IPS DF 6.9 (cell line): ENCODE measurements around the gene FYN.
A peak's percentile ranks its signal among the peaks of the same experiment; 100 is the strongest.
"Not testable (repeated sequence)": the region's sequence is repeated elsewhere in the genome, so short reads cannot be mapped to it uniquely, and the experiment has no call there.

Experiments used
- DNase-seq: peaks from one replicate; pipeline ENCODE4 v3.0.0-alpha.2; 2013; ENCODE audit warnings: low read depth, low spot score
- H3K27ac ChIP-seq: one replicate; pipeline ENCODE4 v1.5.1; 2013; ENCODE audit warnings: low read length, control low read depth
- H3K27me3 ChIP-seq: 2 replicates; pipeline ENCODE4 v1.6.1; 2013; ENCODE audit warnings: mild to moderate bottlenecking, low read length; ENCODE audit not compliant: control insufficient read depth, insufficient read depth
- H3K36me3 ChIP-seq: 2 replicates; pipeline ENCODE4 v1.6.1; 2013; ENCODE audit warnings: low read length; ENCODE audit not compliant: control insufficient read depth, insufficient read depth
- H3K4me1 ChIP-seq: 2 replicates; pipeline ENCODE4 v1.6.1; 2013; ENCODE audit warnings: low read length; ENCODE audit not compliant: control insufficient read depth, insufficient read depth
- H3K4me3 ChIP-seq: 2 replicates; pipeline ENCODE4 v1.5.1; 2013; ENCODE audit warnings: mild to moderate bottlenecking, low read length
- H3K9me3 ChIP-seq: 2 replicates; pipeline ENCODE4 v1.6.1; 2013; ENCODE audit warnings: low read length, inconsistent platforms; ENCODE audit not compliant: control insufficient read depth, insufficient read depth
- WGBS: extraction: QIAGEN DNeasy Blood & Tissue Kit; methylation state at CpG from one replicate; pipeline ENCODE4 v1.1.7; 2013; ENCODE audit warnings: mixed read lengths, missing lambda C conversion rate; ENCODE audit not compliant: insufficient read length, insufficient coverage; 5-methylcytosine and 5-hydroxymethylcytosine counted together

Gene FYN

GRCh38 chr6:111646942-111647341 lies 226.3 kb downstream of the FYN start:
- Histone ChIP-seq H3K27ac (no peak overlapping the region), H3K9me3 (no peaks in the 10 kb centered on the region), H3K36me3 (no peaks in the 10 kb centered on the region), H3K4me1 (no peaks in the 10 kb centered on the region), H3K27me3 (no peaks in the 10 kb centered on the region), H3K4me3 (no peak overlapping the region)
- no CpG with 5 or more reads among the region's 8 CpGs for WGBS
- DNase-seq, result no peak

DNA sequence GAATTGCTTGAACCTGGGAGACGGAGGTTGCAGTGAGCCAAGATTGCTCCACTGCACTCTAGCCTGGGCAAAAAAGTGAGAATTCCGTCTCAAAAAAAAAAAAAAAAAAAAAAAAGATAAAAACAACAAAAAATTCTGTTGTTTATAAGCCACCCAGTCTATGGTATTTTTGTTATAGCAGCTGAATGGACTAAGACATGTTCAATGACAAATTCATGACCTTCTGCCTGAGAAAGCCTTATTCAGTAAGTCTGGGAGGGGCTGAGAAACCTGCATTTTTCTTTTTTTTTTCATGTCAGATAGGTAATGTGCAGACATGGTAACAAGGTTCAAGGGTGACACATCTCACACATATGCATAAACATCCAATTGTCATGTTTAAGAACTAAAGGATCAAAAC lies 227.2 kb downstream of the FYN start:
- no peaks in the 10 kb centered on the region for H3K4me1 ChIP-seq
- no peaks in the 10 kb centered on the region for H3K9me3 ChIP-seq
- H3K27me3 ChIP-seq, result no peaks in the 10 kb centered on the region
- WGBS, result no CpG with 5 or more reads among the region's 2 CpGs
- no peaks in the 10 kb centered on the region for H3K36me3 ChIP-seq
- H3K4me3 ChIP-seq, result no peak overlapping the region
- H3K27ac ChIP-seq, result no peak overlapping the region
- DNase-seq, result no peak

GRCh38 chr6:111644893-111645430 lies 228.3 kb downstream of the FYN start:
- no peaks in the 10 kb centered on the region for H3K9me3 ChIP-seq
- H3K4me3 ChIP-seq, result no peak overlapping the region
- no peaks in the 10 kb centered on the region for H3K36me3 ChIP-seq
- H3K27me3 ChIP-seq, result no peaks in the 10 kb centered on the region
- no CpG with 5 or more reads among the region's 4 CpGs for WGBS
- no peak for DNase-seq
- H3K27ac ChIP-seq, result no peak overlapping the region
- no peaks in the 10 kb centered on the region for H3K4me1 ChIP-seq

DNA sequence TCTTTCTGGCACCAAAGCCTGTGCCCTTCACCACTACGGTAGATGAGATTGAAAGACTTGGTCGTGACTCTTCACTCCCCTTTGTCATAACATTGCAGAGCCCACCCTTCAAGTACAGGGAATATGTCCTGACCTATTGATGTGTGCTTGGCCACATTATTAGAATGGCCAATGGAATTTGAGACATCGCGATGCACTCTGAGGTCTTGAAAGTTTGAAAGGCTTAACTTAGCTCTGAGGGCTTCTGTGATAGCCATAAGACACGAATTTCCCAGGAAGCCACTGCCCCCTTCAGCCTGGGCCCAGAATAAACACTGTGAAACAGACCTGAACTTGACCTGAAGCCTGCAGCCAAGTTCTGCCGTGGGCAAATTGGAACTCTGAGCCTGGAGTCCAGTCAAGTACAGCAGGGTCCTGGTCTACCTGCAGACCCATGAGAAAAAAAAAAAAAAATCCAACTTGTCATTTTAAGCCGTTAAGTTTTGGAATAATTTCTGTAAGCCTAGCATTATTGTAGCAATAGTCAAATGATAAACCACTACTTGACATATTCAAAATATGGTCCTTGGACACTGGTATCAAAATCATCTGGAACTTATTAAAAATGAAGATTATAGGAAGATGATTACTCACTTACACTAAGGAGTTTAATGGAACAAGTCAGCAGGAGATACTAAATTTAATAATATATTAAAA lies 230.6 kb downstream of the FYN start:
- no peak overlapping the region for H3K27ac ChIP-seq
- H3K4me3 ChIP-seq, result no peak overlapping the region
- H3K27me3 ChIP-seq, result no peaks in the 10 kb centered on the region
- H3K4me1 ChIP-seq, result no peaks in the 10 kb centered on the region
- H3K36me3 ChIP-seq, result no peaks in the 10 kb centered on the region
- H3K9me3 ChIP-seq, result no peaks in the 10 kb centered on the region
- DNase-seq, result no peak
- WGBS, result no CpG with 5 or more reads among the region's 7 CpGs

DNA sequence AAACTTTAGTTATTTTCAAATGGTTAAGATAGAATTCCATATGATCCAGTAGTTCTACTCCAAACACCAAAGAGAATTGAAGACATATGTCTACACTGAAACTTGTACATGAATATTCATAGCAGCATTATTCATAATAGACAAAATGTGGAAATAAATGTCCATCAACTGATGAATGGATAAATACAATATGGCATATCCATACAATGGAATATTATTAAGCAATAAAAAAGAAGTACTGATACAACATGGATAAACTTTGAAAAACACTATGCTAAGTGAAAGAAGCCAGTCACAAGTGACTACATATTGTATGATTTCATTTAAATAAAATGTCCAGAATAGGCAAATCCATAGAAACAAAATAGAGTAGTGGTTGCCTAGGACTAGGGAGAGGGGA lies 234.0 kb downstream of the FYN start:
- H3K27me3 ChIP-seq, result no peaks in the 10 kb centered on the region
- no peaks in the 10 kb centered on the region for H3K9me3 ChIP-seq
- no peak overlapping the region for H3K4me3 ChIP-seq
- H3K4me1 ChIP-seq, result no peaks in the 10 kb centered on the region
- H3K36me3 ChIP-seq, result no peaks in the 10 kb centered on the region
- DNase-seq, result no peak
- H3K27ac ChIP-seq, result no peak overlapping the region

GRCh38 chr6:111634981-111635380 lies 238.3 kb downstream of the FYN start:
- no CpG with 5 or more reads among the region's 1 CpG for WGBS
- H3K27me3 ChIP-seq, H3K9me3 ChIP-seq, H3K36me3 ChIP-seq, DNase-seq, H3K4me1 ChIP-seq, H3K4me3 ChIP-seq, H3K27ac ChIP-seq: not testable (repeated sequence)

- no peak for DNase-seq
- Histone ChIP-seq H3K27me3 (no peaks in the 10 kb centered on the region), H3K4me1 (peaks cover 7% of the 10 kb centered on the region; the same call in 1 of the 2 replicates), H3K9me3 (no peaks in the 10 kb centered on the region), H3K36me3 (no peaks in the 10 kb centered on the region), H3K27ac (no peak overlapping the region), H3K4me3 (no peak overlapping the region)
- no CpG with 5 or more reads among the region's 1 CpG for WGBS
Observed at GRCh38 chr6:111633822-111634221, 239.4 kb downstream of the FYN start.

GRCh38 chr6:111632468-111633247 lies 240.6 kb downstream of the FYN start:
- Histone ChIP-seq H3K9me3 (no peaks in the 10 kb centered on the region), H3K4me1 (peaks cover 7% of the 10 kb centered on the region; the same call in 1 of the 2 replicates), H3K36me3 (no peaks in the 10 kb centered on the region), H3K27ac (no peak overlapping the region), H3K4me3 (no peak overlapping the region), H3K27me3 (no peaks in the 10 kb centered on the region)
- DNase-seq, result no peak
- no CpG with 5 or more reads among the region's 4 CpGs for WGBS

DNA sequence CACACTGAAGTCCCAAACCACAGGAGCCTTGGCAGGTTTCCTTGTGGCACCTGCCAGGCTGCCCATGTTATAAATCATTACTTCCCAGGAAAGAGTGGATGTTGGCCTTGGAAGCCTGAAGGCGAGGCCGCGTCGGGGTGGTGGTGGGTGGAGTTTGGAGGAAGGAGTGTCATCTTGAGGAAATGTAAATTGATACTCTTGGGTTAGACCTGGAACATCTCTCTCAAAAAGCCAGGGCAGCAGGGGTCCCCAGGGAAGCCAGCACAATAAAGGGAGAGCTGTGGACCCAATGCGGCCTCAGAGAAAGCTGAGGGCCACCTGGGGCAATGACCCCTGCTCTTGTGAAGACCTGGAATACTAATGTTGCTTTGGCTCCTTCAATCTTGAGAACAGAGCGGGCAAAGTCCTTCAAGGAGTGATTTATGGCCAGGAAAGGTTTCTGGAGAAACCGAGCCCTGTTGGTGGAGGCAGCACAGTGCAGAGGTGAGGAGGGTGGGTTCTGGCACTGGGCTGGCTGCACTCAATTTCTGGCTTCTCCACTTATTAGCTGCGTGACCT lies 241.3 kb downstream of the FYN start:
- H3K4me3 ChIP-seq, result no peak overlapping the region
- WGBS, result no CpG with 5 or more reads among the region's 8 CpGs
- no peaks in the 10 kb centered on the region for H3K36me3 ChIP-seq
- no peaks in the 10 kb centered on the region for H3K27me3 ChIP-seq
- H3K27ac ChIP-seq, result no peak overlapping the region
- peak; percentile 29 for DNase-seq
- H3K9me3 ChIP-seq, result no peaks in the 10 kb centered on the region
- H3K4me1 ChIP-seq, result peaks cover 7% of the 10 kb centered on the region; the same call in 1 of the 2 replicates

GRCh38 chr6:111631018-111631417 lies 242.2 kb downstream of the FYN start:
- DNase-seq, result no peak
- Histone ChIP-seq H3K27ac (no peak overlapping the region), H3K27me3 (no peaks in the 10 kb centered on the region), H3K4me1 (peaks cover 7% of the 10 kb centered on the region; the same call in 1 of the 2 replicates), H3K4me3 (no peak overlapping the region), H3K9me3 (no peaks in the 10 kb centered on the region), H3K36me3 (no peaks in the 10 kb centered on the region)
- WGBS, result no CpG with 5 or more reads among the region's 6 CpGs
